Measurements from ENCODE around the gene FBXL2.
A peak's percentile ranks its signal among the peaks of the same experiment; 100 is the strongest.

Gene FBXL2

GRCh38 chr3:33386631-33387030, 109.4 kb downstream of the FBXL2 start:
- DNase-seq, result no peak
- Histone ChIP-seq H3K36me3 (peaks cover 41 to 84% (median 77%) of the 10 kb centered on the region in 3 donors), H3K27ac (no peak overlapping the region), H3K4me1 (peaks cover 0 to 18% (median 0%) of the 10 kb centered on the region in 4 donors), H3K27me3 (no peaks in the 10 kb centered on the region), H3K9me3 (no peaks in the 10 kb centered on the region), H3K4me3 (no peak overlapping the region)
- intact Hi-C loops (cut with DNase I; ENCODE audit: low total_unique reads), result no loop called here
- TF ChIP-seq, protein P1, sequence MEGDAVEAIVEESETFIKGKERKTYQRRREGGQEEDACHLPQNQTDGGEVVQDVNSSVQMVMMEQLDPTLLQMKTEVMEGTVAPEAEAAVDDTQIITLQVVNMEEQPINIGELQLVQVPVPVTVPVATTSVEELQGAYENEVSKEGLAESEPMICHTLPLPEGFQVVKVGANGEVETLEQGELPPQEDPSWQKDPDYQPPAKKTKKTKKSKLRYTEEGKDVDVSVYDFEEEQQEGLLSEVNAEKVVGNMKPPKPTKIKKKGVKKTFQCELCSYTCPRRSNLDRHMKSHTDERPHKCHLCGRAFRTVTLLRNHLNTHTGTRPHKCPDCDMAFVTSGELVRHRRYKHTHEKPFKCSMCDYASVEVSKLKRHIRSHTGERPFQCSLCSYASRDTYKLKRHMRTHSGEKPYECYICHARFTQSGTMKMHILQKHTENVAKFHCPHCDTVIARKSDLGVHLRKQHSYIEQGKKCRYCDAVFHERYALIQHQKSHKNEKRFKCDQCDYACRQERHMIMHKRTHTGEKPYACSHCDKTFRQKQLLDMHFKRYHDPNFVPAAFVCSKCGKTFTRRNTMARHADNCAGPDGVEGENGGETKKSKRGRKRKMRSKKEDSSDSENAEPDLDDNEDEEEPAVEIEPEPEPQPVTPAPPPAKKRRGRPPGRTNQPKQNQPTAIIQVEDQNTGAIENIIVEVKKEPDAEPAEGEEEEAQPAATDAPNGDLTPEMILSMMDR (IDR thresholded peaks at IDR 0.05), result no peak

DNA sequence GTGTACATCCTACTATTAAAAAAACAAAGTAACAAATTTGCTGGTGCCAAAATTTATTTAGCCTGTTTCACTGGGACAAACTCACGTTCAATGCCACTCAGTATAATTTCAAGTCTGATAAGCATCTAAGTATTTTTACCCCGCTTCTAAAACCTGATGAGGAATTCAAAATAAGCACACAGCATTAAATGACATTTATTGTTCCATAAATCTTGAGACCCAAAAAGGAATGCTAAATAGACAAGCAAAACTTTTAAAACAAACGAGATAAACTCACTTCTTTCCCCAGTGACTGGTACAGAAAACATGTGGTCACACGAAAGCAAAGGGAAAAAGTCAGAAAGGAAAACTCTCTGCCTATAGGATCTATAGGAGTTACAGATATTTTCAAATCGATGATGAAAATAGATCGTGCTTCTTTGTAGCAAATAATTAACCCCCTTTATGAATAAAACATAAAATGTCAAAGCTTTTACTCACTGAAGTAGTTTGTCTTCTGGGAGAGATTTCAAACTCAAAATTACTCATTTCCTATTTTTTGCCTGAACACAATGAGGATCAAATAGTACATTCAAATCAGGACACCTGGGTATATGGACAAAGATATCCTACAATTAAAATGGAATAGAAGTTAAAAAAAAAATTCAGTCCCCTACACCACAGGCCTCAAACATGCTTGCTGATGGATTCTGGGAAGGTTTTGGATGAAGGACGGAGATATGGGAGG, 111.3 kb downstream of the FBXL2 start:
- Histone ChIP-seq H3K36me3 (peaks cover 50 to 87% (median 75%) of the 10 kb centered on the region in 3 donors), H3K9me3 (no peaks in the 10 kb centered on the region), H3K27ac (no peak overlapping the region), H3K27me3 (no peaks in the 10 kb centered on the region), H3K4me3 (no peak overlapping the region), H3K4me1 (peaks cover 0 to 35% (median 4%) of the 10 kb centered on the region in 4 donors)
- DNase-seq, result no peak
- TF ChIP-seq, protein P1 (IDR thresholded peaks at IDR 0.05), result no peak
- intact Hi-C loops (cut with DNase I; ENCODE audit: low total_unique reads), result no loop called here

- TF ChIP-seq, protein P1 (IDR thresholded peaks at IDR 0.05), result no peak
- intact Hi-C loops (cut with DNase I; ENCODE audit: low total_unique reads), result no loop called here
- DNase-seq, result no peak
- H3K4me1 ChIP-seq, result peaks cover 0 to 35% (median 4%) of the 10 kb centered on the region in 4 donors
- H3K27ac ChIP-seq, result peak overlapping the region in 1 of 2 donors; percentile 35
- H3K27me3 ChIP-seq, result no peaks in the 10 kb centered on the region
- no peak overlapping the region for H3K4me3 ChIP-seq
- no peaks in the 10 kb centered on the region for H3K9me3 ChIP-seq
- peaks cover 39 to 83% (median 61%) of the 10 kb centered on the region in 3 donors for H3K36me3 ChIP-seq
Measured at GRCh38 chr3:33389908-33390307, 112.7 kb downstream of the FBXL2 start.

GRCh38 chr3:33391255-33391995, 114.2 kb downstream of the FBXL2 start:
- DNase-seq, result no peak
- Histone ChIP-seq H3K27ac (peak overlapping the region; percentile 45 to 56), H3K27me3 (no peaks in the 10 kb centered on the region), H3K4me1 (peaks cover 0 to 35% (median 4%) of the 10 kb centered on the region in 4 donors), H3K4me3 (no peak overlapping the region), H3K36me3 (peaks cover 46 to 83% (median 62%) of the 10 kb centered on the region in 3 donors), H3K9me3 (no peaks in the 10 kb centered on the region)
- TF ChIP-seq, protein P1 (IDR thresholded peaks at IDR 0.05), result no peak
- intact Hi-C loops (cut with DNase I; ENCODE audit: low total_unique reads), result no loop called here

DNA sequence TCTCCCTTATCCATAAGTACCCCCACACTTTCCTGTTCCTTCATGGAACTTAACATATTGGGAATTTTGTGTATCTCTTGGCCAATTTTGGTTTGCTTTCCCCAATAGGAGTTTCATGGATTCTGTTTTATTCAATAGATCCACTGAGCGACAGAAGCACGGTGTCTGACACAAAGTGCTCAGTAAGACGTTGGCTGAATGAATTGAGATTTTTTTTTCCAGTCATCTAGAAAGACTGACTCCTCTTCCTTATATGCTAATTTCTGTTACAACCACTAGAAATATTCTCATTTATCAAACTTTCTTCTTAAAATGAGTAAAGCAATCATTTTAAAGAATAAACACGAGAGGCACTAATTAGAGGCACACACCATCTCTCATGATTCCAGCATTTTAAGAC, 114.9 kb downstream of the FBXL2 start:
- peak overlapping the region; percentile 45 to 56 for H3K27ac ChIP-seq
- no peaks in the 10 kb centered on the region for H3K9me3 ChIP-seq
- H3K4me3 ChIP-seq, result no peak overlapping the region
- intact Hi-C loops (cut with DNase I; ENCODE audit: low total_unique reads), result no loop called here
- TF ChIP-seq, protein P1 (IDR thresholded peaks at IDR 0.05), result no peak
- peaks cover 45 to 83% (median 63%) of the 10 kb centered on the region in 3 donors for H3K36me3 ChIP-seq
- no peak for DNase-seq
- H3K4me1 ChIP-seq, result peaks cover 0 to 35% (median 4%) of the 10 kb centered on the region in 4 donors
- H3K27me3 ChIP-seq, result no peaks in the 10 kb centered on the region

Data from tibial artery (tissue), 4 donors.